ENCODE data around the gene INF2. TPM values are rescaled to one million over a fixed set of nuclear protein-coding genes. Genes with fewer than 3 reads are reported as not detected.

Gene INF2
- total RNA-seq, 4 donors from 2014 or later, result 39.9 to 199 (median 72.4) TPM

DNA sequence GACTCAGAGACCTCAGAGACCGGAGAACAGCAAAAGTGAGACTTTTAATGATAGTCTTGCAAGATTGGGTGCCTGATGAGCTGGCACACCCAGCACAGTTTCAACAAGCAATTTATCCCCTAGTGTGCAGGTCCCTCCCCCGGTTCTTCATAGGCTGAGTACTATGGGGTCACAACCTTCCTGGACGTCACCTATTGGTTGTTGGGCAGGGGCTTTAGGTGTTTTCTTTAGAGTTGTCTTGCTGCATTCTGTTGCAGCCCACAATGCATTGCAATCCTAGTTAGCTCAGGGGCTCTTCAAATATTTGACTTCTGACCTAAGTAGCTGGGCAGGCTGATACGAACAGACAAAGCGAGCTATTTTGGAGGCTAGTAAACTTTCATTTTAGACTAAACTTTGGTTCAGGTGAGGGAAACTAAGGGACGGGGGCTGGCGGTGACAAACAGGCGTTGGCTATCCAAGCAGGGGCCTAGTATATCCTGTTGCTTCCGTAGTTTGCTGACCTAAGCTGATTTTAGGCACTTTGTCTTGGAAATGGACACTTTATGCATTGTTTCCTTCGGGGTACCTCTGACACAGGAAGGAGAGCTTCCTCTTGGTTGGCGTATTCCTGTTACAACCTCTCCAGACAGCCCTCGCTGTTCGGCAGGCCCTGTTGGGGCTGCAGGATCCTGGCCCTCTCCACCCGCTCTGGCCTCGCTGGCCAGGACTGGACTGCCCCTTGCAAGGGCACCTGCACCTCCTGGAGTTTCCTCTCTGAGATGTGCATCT, 77.6 kb downstream of the INF2 start:
- TF ChIP-seq, protein P1, sequence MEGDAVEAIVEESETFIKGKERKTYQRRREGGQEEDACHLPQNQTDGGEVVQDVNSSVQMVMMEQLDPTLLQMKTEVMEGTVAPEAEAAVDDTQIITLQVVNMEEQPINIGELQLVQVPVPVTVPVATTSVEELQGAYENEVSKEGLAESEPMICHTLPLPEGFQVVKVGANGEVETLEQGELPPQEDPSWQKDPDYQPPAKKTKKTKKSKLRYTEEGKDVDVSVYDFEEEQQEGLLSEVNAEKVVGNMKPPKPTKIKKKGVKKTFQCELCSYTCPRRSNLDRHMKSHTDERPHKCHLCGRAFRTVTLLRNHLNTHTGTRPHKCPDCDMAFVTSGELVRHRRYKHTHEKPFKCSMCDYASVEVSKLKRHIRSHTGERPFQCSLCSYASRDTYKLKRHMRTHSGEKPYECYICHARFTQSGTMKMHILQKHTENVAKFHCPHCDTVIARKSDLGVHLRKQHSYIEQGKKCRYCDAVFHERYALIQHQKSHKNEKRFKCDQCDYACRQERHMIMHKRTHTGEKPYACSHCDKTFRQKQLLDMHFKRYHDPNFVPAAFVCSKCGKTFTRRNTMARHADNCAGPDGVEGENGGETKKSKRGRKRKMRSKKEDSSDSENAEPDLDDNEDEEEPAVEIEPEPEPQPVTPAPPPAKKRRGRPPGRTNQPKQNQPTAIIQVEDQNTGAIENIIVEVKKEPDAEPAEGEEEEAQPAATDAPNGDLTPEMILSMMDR (IDR thresholded peaks at IDR 0.05; ENCODE audit: low read depth), result no peak

DNA sequence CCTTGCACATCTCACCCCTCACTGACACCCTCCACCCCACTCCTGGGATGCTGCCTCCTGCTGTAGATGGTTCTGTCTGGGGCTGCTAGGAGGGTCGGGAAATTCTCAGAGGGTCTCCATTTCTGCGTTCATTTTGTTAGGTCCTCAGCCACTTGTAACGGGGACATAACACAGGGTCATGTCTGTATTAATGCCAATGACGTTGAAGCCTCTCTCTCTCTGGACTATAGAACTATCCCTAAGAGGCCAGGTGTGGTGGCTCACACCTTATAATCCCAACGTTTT, 78.2 kb downstream of the INF2 start:
- TF ChIP-seq, protein P1 (IDR thresholded peaks at IDR 0.05; ENCODE audit: low read depth), result no peak

DNA sequence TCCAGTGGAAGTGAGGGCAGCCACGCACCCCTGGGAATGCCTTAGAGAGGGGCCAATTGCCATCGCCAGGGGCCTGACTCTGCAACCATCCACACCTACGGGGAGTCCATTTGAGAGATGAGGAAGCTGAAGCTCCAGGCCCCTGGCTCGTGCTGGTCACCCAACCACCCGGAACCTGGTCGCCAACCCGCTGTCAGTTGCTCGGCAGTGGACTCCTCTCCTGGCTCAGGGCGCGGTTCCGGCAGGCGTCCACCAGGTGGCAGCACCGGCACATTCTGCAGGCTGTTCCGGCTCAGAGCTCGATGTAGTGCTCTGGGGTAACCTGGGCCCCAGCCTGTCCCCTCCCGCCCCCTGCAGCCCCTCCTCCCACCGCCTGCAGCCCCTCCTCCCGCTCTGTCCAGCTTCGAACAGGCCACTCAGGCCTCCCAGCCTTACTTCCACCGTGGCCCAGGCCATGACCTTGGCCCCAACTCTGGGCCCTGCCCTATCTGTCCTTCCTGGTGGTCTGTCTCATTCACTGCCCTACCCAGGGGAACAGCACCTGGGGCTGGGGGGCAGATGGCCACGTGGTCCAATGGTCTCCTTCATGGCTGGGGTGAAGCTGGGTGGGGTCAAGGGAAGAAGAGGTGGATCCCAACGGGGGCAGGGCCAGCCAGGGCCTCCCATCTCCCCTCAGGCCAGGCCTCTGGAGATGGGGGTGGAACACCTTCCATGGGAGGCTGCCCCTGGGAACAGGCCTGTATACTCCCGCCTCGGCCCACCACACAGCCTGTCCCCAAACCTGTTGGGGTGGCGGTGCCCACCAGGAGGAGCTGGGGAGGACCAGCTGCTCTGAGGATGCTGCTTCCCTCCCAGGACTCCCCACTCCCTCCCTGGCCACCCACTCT, 79.3 kb downstream of the INF2 start:
- TF ChIP-seq, protein P1 (IDR thresholded peaks at IDR 0.05; ENCODE audit: low read depth), result no peak

DNA sequence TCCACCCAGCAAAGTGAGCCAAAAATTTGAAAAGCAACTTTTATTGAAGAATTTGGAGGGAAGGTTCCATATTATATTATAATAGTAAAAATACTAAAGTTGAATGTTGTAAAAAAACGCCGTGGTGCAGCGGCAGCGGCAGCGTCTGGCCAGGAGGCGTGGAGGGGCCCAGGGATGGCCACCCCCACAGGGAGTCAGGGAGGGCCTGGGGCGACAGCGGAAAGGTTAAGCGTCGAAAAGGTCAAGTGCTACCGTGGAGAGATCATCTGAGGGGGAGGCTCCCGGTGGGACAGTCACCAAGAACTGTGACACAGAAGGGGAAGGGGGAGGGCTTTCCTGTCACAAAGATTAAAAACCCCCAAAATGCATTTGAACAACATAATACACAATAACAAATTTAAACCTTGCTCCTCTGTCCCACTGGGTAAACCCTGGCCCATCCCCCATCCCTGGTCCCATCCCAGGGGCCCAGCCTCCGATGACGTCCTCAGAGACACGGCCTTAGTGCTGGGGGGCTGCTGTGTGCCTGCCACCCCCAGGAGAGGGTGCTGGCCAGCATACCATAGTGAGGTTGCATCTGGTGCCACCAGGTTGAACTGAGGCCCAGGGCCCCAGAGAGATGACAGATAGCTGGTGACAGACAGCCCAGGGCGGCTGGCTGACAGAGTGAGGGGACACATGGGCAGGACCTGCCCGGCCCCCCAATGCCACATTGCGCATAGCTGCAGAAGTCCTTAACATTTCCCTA, 80.1 kb downstream of the INF2 start:
- TF ChIP-seq, protein P1 (IDR thresholded peaks at IDR 0.05; ENCODE audit: low read depth), result no peak

DNA sequence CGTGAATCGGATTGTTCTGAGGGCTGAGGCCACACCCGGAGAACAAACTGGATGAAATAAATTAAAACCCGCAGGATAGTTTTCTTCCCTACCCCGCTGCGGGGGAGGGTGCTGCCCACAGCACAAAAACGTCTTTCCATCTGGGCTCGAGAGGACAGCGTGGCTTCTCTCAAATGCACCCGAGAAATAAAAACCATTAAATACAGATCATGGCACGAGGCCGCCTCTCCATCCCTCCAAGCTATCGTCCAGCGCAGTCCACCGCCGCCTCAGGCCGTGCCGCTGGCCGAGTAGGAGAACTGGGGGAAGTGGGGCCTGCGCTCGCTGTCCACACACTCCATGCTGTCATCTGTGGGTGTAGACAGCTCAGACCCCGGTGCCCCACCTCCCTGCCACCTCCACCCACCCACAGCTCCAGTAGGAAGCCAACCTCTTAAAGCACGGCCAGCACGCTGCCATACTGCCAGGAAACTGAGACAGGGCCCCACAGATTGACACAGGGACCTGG, 80.7 kb downstream of the INF2 start:
- TF ChIP-seq, protein P1 (IDR thresholded peaks at IDR 0.05; ENCODE audit: low read depth), result no peak

DNA sequence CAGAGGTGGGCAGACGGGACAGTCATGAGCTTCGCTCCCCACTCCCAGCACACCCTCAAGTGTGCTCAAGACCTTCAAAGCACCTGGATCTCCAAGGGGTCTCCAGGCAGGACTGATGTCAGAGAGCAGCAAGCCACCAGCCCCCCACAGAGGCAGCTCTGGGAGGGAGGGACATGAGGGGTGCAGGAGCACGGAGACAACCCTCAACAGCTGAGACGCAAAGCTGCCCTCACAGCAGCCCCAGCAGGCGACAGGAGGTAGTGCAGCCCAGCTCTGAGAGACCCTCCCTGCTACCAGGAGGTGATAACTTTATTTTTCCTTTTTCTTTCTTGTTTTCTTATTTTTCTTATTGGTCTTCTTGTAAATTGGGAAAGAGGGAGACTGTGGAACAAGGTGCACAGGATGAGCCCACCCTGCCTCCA, 81.4 kb downstream of the INF2 start:
- TF ChIP-seq, protein P1 (IDR thresholded peaks at IDR 0.05; ENCODE audit: low read depth), result no peak
